Endothelial cell (in vitro differentiated cells): ENCODE measurements around the gene RRN3. TPM values are rescaled to one million over a fixed set of nuclear protein-coding genes. Genes with fewer than 3 reads are reported as not detected.
"Not testable (repeated sequence)": the region's sequence is repeated elsewhere in the genome, so short reads cannot be mapped to it uniquely, and the experiment has no call there.

Source experiments
- DNase-seq: peaks from one replicate; pipeline ENCODE4 v3.0.0; 2021; ENCODE audit warnings: low spot score
- H3K27ac Mint-ChIP-seq: one replicate; pipeline ENCODE4 v1.8.0; 2021; ENCODE audit warnings: mixed read lengths, inconsistent platforms; ENCODE audit not compliant: unreplicated experiment
- H3K27me3 Mint-ChIP-seq: one replicate; pipeline ENCODE4 v1.8.0; 2021; ENCODE audit warnings: mild to moderate bottlenecking, moderate library complexity, mixed read lengths, inconsistent platforms; ENCODE audit not compliant: unreplicated experiment
- H3K36me3 Mint-ChIP-seq: one replicate; pipeline ENCODE4 v1.8.0; 2021; ENCODE audit warnings: mild to moderate bottlenecking, low read depth, mixed read lengths, inconsistent platforms; ENCODE audit not compliant: unreplicated experiment
- H3K4me1 Mint-ChIP-seq: one replicate; pipeline ENCODE4 v1.8.0; 2021; ENCODE audit warnings: mild to moderate bottlenecking, mixed read lengths, inconsistent platforms; ENCODE audit not compliant: unreplicated experiment
- H3K4me3 Mint-ChIP-seq: one replicate; pipeline ENCODE4 v1.8.0; 2021; ENCODE audit warnings: mild to moderate bottlenecking, mixed read lengths, inconsistent platforms; ENCODE audit not compliant: unreplicated experiment
- H3K9me3 Mint-ChIP-seq: one replicate; pipeline ENCODE4 v1.8.0; 2021; ENCODE audit warnings: mixed read lengths, inconsistent platforms; ENCODE audit not compliant: unreplicated experiment
- total RNA-seq: library from RNA; stranded (reverse); fragmentation: NEBNext Ultra II Directional; extraction: Animal tissue kit (Norgen Biotek cat#: 25700); gene quantifications from one replicate; pipeline ENCODE4 v1.2.1, GENCODE V29; 2021; ENCODE audit not compliant: unreplicated experiment

The RRN3 gene
- total RNA-seq, 1 donor from 2014 or later: 18.0 TPM

- not testable (repeated sequence) for DNase-seq, H3K36me3 Mint-ChIP-seq, H3K27me3 Mint-ChIP-seq, H3K9me3 Mint-ChIP-seq, H3K4me3 Mint-ChIP-seq, H3K4me1 Mint-ChIP-seq, H3K27ac Mint-ChIP-seq
Observed at GRCh38 chr16:15133554-15133953, 39.5 kb upstream of the RRN3 start.

DNA sequence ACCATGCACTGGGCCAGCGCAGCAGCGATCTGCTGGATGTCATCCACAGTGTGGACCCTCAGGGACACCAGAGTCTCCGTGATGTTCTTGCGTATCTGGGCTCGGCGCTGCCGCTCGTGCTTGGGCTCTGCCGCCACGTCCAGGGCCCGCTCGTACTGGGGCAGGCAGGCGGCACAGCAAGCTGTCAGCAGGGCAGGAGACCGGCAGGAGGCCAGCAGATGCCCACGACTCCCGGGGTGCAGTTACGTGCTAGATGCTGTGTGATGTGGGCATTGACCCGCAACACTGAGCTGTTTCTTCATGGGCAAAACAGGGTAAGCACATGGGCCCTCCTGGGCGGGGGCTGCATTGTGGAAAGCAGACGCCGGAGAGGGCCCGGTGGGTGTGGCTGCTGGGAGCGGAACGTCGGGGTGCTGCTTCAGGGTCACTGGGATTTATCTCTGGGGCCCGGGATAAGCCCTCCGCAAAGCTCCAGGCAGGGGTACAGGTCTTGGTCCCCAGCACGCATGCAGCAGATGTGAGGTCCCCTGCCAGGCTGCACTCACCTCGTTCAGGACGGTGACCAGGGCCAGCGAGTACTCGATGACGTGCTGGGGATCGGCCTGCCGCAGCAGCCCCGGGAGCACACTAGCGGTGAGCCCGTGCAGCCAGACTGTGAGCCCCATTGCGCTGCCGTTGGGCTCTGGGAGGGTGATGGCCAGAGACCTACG lies 38.8 kb upstream of the RRN3 start:
- not testable (repeated sequence) for DNase-seq, H3K36me3 Mint-ChIP-seq, H3K9me3 Mint-ChIP-seq, H3K4me3 Mint-ChIP-seq, H3K27ac Mint-ChIP-seq, H3K27me3 Mint-ChIP-seq, H3K4me1 Mint-ChIP-seq

DNA sequence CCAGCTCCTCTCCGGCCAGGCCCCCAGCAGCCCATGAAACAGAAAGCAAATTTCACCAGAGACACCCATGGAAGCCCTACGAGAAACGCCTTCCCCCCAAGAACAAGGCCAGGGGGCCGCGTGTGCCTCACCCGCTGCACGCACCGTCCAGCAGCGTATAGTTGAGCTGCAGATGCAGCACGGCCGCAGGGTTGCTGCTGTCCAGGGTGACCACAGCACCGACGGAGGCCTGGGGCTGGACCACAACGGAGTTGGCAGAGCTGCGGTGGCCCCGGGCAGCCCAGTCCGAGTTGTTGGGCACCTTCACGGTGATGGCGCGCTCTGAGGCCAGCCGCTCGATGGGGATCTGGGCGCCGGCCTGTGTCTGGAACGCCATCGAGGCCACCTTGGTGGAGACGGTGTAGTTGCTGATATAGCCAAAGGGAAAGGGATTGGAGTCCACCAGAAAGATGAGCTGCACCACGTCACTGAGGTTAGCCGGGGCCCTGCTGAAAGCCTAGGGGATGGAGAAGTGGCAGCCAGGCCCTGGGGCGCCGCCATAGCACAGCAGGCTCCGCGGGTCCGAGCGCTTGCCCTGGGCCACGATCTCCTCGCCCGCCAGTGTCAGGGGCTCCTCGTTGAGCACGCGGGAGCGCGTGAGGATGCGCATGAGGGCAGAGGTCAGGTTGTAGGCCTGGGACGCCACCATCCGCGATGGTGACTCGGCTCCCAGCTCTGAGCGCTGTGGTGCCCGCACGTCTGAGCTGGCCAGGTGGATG lies 37.0 kb upstream of the RRN3 start:
- H3K9me3 Mint-ChIP-seq, H3K27me3 Mint-ChIP-seq, H3K4me1 Mint-ChIP-seq, H3K4me3 Mint-ChIP-seq, H3K27ac Mint-ChIP-seq, DNase-seq, H3K36me3 Mint-ChIP-seq: not testable (repeated sequence)

- not testable (repeated sequence) for H3K4me3 Mint-ChIP-seq, H3K4me1 Mint-ChIP-seq, DNase-seq, H3K9me3 Mint-ChIP-seq, H3K27ac Mint-ChIP-seq, H3K27me3 Mint-ChIP-seq, H3K36me3 Mint-ChIP-seq
Observed at GRCh38 chr16:15130256-15130932, 36.3 kb upstream of the RRN3 start.

DNA sequence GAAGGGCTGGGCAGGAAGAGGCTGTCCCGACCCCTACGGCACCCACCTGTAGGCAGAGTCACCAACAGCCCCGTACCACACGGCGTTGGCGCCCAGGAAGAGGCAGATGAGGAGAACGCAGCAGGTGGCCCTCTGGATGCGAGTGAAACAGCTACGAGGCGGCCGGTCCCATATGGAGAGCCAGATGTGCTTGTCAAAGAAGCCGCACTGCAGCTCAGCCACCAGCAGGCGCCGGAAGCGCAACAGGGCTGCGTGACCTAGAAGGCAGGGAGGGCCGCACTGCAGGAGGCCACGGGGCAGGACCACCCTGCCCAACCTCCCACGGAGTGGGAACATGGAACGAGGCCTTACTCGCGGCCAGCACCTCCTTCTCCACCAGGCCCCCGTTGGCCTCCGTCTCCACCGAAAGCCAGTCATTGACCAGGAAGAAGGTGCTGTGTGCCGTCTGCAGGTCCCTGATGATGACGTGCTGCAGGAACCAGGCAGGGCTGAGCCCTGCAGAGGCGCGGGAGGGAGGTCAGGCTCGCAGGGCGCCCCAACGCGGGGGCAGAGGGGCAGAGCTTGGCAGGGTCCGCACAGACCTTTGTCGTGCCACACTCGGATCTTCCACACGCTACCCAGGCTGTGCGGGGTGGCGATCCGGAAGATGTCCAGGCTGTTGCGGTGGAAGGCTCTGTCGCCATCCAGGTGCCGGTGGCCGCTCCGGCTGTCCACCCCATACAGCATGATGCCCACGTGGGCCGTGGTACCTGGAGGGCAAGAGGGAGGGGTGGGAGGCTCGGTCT lies 33.8 kb upstream of the RRN3 start:
- not testable (repeated sequence) for H3K4me1 Mint-ChIP-seq

GRCh38 chr16:15100372-15100987 lies 6.4 kb upstream of the RRN3 start:
- DNase-seq, H3K9me3 Mint-ChIP-seq, H3K4me1 Mint-ChIP-seq, H3K4me3 Mint-ChIP-seq, H3K36me3 Mint-ChIP-seq, H3K27ac Mint-ChIP-seq, H3K27me3 Mint-ChIP-seq: not testable (repeated sequence)

More for the DNA sequence above, 33.8 kb upstream of the RRN3 start:
- not testable (repeated sequence) for DNase-seq, H3K4me3 Mint-ChIP-seq, H3K36me3 Mint-ChIP-seq, H3K9me3 Mint-ChIP-seq, H3K27me3 Mint-ChIP-seq, H3K27ac Mint-ChIP-seq

DNA sequence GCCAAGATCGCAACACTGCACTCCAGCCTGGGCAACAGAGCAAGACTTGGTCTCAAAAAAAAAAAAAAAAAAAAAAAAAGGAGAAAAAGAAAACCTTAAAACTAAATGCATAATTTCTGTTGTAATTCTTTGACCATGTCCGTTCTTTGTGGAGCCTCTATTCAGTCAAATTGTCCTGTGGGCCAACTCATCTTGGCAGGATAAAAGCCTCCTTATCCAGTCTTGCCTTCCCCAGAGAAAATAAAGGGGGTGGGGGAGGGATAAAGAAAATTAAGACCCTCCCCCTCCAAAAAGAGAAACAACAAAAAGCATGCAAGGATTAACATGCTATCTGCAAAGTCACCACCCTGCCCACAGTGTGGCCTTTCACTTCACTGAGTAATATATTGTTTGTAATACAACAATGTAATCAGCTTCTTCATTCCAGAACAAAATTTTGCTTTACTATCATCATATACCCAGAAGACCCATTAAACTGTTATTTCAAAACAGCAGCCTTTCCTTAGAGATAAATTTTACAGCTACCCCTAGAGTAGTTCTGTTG lies 5.4 kb upstream of the RRN3 start:
- H3K27ac Mint-ChIP-seq, H3K4me1 Mint-ChIP-seq, H3K36me3 Mint-ChIP-seq, H3K9me3 Mint-ChIP-seq, H3K27me3 Mint-ChIP-seq, DNase-seq, H3K4me3 Mint-ChIP-seq: not testable (repeated sequence)

DNA sequence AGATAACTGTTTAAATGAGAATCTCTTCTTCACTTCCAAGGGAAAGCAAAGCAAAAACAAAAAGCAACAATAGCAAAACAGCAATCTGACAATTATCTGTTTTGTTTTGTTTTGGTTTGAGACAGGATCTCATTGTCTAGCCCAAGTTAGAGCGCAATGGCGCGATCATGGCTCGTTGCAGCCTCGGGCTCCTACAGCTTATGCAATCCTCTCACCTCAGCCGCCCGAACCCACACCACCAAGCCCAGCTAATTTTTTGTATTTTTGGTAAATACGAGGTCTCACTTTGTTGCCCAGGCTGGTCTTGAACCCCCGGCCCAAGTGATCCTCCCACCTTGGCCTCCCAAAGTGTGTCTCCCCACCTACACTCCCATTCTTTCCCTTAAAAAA lies 2.5 kb upstream of the RRN3 start:
- not testable (repeated sequence) for H3K36me3 Mint-ChIP-seq, H3K9me3 Mint-ChIP-seq, H3K27ac Mint-ChIP-seq, DNase-seq, H3K4me1 Mint-ChIP-seq, H3K27me3 Mint-ChIP-seq, H3K4me3 Mint-ChIP-seq

DNA sequence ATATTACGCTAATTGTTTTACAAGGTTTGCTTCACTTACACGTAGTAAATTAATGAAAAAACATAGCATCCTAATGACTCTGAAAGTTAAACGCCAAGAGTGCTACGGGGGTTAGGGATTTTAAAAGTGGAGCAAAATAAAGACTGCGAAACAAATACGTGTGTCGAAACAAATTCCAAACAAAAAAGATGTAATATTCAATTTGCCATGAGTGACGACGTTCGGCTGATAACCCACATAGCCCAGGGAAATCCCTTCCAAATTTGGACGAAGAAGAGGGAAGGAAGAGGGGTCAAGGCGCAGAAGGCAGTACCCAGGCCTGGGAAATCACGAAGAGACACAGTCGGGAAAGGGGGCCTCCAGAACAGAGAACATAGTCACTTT lies 509 bp downstream of the RRN3 start:
- not testable (repeated sequence) for H3K9me3 Mint-ChIP-seq, DNase-seq, H3K36me3 Mint-ChIP-seq, H3K27me3 Mint-ChIP-seq, H3K4me1 Mint-ChIP-seq
- peak overlapping the region; percentile 97 for H3K27ac Mint-ChIP-seq
- peak overlapping the region; percentile 99 for H3K4me3 Mint-ChIP-seq

DNA sequence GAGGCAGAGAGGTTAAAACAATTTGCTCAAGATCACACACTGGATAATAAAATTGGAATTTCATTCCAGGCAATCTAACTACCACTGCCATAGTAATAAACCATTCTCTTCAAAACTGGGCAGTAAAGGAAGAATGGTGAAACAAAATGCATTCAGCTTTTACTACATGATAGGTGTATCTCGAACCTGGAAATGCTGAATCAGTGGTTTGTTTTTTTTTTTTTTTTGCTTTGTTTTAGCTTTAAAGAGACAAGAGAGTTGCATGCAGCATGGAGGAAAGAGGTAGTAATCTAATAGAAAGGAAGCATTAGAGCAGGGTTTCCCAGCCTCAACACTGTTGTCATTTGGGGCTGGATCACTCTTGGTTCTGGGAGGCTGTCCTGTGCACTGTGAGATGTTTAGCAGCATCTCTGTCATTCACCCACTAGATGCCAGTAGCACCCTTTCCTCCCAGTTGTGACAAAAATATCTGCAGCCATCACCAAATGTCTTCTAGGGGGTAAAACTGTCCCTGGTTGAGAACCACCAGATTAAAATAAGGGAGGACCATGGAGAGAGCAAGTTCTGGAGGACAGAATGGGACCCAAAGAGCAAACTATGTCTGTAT lies 3.3 kb downstream of the RRN3 start:
- H3K27ac Mint-ChIP-seq, H3K36me3 Mint-ChIP-seq, H3K9me3 Mint-ChIP-seq, H3K4me3 Mint-ChIP-seq, DNase-seq, H3K4me1 Mint-ChIP-seq, H3K27me3 Mint-ChIP-seq: not testable (repeated sequence)

DNA sequence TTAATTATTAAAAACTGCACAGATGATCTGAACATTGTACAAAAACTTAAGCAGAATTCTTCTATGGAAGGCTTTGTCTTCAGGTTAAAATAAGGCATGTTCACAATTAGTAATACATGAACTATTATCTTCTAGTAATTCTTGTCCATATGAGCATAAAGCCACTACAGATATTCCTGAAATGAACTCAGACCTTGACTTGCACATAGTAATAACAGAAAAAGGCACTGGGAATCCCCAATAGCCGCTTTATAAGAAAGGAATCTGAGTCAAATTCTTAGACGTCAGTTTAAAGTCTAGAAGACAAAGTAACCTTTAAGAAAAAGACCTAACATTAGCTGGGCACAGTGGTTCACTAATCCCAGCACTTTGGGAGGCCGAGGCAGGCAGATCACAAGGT lies 11.3 kb downstream of the RRN3 start:
- DNase-seq, H3K27me3 Mint-ChIP-seq, H3K4me1 Mint-ChIP-seq, H3K9me3 Mint-ChIP-seq, H3K27ac Mint-ChIP-seq, H3K4me3 Mint-ChIP-seq: not testable (repeated sequence)
- H3K36me3 Mint-ChIP-seq: peaks cover 19% of the 10 kb centered on the region
